ENCODE results near the gene PSG5. TPM values are rescaled to one million over a fixed set of nuclear protein-coding genes. Genes with fewer than 3 reads are reported as not detected.
A peak's percentile ranks its signal among the peaks of the same experiment; 100 is the strongest.
"Not testable (repeated sequence)": the region's sequence is repeated elsewhere in the genome, so short reads cannot be mapped to it uniquely, and the experiment has no call there.

PSG5 gene
- total RNA-seq, 4 donors from 2014 or later, result not detected

- no peak overlapping the region for H3K4me3 ChIP-seq
- H3K27ac ChIP-seq, result peak overlapping the region in 1 of 4 donors; percentile 34
- H3K9me3 ChIP-seq, result no peaks in the 10 kb centered on the region
- TF ChIP-seq, protein P1, sequence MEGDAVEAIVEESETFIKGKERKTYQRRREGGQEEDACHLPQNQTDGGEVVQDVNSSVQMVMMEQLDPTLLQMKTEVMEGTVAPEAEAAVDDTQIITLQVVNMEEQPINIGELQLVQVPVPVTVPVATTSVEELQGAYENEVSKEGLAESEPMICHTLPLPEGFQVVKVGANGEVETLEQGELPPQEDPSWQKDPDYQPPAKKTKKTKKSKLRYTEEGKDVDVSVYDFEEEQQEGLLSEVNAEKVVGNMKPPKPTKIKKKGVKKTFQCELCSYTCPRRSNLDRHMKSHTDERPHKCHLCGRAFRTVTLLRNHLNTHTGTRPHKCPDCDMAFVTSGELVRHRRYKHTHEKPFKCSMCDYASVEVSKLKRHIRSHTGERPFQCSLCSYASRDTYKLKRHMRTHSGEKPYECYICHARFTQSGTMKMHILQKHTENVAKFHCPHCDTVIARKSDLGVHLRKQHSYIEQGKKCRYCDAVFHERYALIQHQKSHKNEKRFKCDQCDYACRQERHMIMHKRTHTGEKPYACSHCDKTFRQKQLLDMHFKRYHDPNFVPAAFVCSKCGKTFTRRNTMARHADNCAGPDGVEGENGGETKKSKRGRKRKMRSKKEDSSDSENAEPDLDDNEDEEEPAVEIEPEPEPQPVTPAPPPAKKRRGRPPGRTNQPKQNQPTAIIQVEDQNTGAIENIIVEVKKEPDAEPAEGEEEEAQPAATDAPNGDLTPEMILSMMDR (IDR thresholded peaks at IDR 0.05), result no peak
- TF ChIP-seq POLR2A (IDR thresholded peaks at IDR 0.05), result no peak
- no peaks in the 10 kb centered on the region for H3K36me3 ChIP-seq
- intact Hi-C loops (cut with DNase I), result no loop called here
- WGBS, 2 donors, result 56 to 73% methylated on average over 3 to 4 of the region's 4 CpGs
- no peaks in the 10 kb centered on the region for H3K27me3 ChIP-seq
- H3K4me1 ChIP-seq, result peaks cover 0 to 28% (median 0%) of the 10 kb centered on the region in 3 donors
- DNase-seq, result no peak
These were observed 59.6 kb downstream of the PSG5 start for GRCh38 chr19:43126720-43127119.

- TF ChIP-seq, protein P1 (IDR thresholded peaks at IDR 0.05), result peak in 2 of 6 experiments; percentile 9 to 48
- no peak for TF ChIP-seq POLR2A (IDR thresholded peaks at IDR 0.05)
- Histone ChIP-seq H3K36me3 (no peaks in the 10 kb centered on the region), H3K27ac (no peak overlapping the region), H3K9me3 (no peaks in the 10 kb centered on the region), H3K27me3 (no peaks in the 10 kb centered on the region), H3K4me3 (no peak overlapping the region), H3K4me1 (peaks cover 0 to 15% (median 0%) of the 10 kb centered on the region in 3 donors)
- 65 to 82% methylated on average over 2 of the region's 2 CpGs for WGBS, 2 donors
- intact Hi-C loops (cut with DNase I), result no loop called here
- no peak for DNase-seq
These were observed 62.0 kb downstream of the PSG5 start for GRCh38 chr19:43124360-43124759.

DNA sequence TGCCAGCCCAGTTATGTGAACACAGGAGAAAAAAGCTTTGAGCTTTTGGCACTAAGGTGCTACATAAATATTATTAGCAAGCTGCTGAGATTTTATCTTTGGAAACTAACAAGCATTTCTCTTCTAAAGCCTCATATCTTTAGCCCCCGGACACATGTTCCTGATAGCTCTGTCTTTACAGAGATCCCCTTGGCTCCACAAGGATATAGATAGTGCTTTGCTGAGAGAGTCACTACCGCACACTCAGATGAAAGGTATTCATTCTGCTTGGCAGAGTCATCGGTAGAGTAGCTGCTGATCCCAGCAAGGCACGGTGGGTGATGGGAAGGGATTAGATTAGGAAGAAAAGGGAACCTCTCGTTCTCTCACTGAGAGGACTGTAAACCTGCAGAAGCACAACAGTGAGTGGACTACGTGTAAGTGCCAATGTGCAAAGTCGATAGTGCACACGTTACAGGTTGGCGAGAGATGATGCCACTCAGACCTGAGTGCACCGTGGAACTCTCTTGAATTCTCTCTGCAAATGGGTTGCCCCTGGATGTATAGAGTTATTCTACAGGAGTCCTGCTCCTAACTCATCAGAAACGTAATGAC, 65.8 kb downstream of the PSG5 start:
- H3K36me3 ChIP-seq; H3K4me3 ChIP-seq; H3K27me3 ChIP-seq; intact Hi-C loops (cut with DNase I); H3K27ac ChIP-seq; DNase-seq; H3K4me1 ChIP-seq; H3K9me3 ChIP-seq: not testable (repeated sequence)
- WGBS, 2 donors, result 43 to 66% methylated on average over 11 of the region's 11 CpGs

- 40 to 55% methylated on average over 3 of the region's 3 CpGs for WGBS, 2 donors
These were observed 66.8 kb downstream of the PSG5 start for GRCh38 chr19:43119526-43119925.

More at GRCh38 chr19:43119526-43119925, 66.8 kb downstream of the PSG5 start:
- H3K27me3 ChIP-seq; H3K4me3 ChIP-seq; intact Hi-C loops (cut with DNase I); H3K4me1 ChIP-seq; DNase-seq; H3K27ac ChIP-seq; H3K36me3 ChIP-seq; H3K9me3 ChIP-seq: not testable (repeated sequence)

Other genes with a start within 250 kb of the PSG5 start
- gene PSG7, start 249.3 kb downstream of the PSG5 start, total RNA-seq, result not detected
- gene PSG11, start 160.1 kb downstream of the PSG5 start, total RNA-seq, result not detected
- not detected for gene PSG2, start 103.8 kb downstream of the PSG5 start, total RNA-seq
- under 1 TPM in 2 of 4 donors, not detected in 2; 0.35 to 0.41 TPM for gene PSG4, start 19.1 kb upstream of the PSG5 start, total RNA-seq
- gene PSG9, start 83.0 kb upstream of the PSG5 start, total RNA-seq, result not detected
- gene CD177, start 167.2 kb upstream of the PSG5 start, total RNA-seq, result 10 to 100 TPM in 1 of 4 donors, 1 to 10 TPM in 2, under 1 TPM in 1; 0.19 to 13.2 (median 5.1) TPM
- 1 to 10 TPM in 1 of 4 donors, under 1 TPM in 1, not detected in 2; 0.53 to 3.4 TPM for gene TEX101, start 228.4 kb upstream of the PSG5 start, total RNA-seq

All from esophagus squamous epithelium (tissue), 5 donors.